ENCODE results near the gene ZNF865.
A peak's percentile ranks its signal among the peaks of the same experiment; 100 is the strongest.

ZNF865 gene

DNA sequence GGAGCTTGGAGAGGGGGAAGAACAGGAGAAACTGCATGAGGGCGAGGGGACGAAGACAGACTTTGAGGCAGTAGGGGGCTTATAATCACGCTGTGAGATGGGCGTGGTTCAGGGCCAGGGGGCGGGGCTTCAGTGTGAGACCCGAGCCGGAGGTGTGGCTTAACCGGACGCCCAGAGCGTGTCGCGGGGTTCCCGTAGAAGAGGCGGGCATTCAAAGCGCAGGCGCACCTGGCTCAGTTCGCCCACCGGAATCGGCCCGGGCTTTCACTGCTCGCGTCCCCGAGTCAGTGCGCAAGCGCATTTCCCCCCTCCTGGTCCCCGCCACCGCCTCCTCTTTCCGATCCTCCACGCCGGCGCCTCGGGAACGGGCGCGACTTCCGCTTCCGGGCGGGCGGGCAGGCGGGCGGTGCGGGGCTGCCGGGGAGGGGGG, 225 bp upstream of the ZNF865 start:
- in situ Hi-C loops (cut with MboI; ENCODE audit: low sequenced_read_pairs, unreplicated experiment) = no loop called here
- TF ChIP-seq, protein P1, sequence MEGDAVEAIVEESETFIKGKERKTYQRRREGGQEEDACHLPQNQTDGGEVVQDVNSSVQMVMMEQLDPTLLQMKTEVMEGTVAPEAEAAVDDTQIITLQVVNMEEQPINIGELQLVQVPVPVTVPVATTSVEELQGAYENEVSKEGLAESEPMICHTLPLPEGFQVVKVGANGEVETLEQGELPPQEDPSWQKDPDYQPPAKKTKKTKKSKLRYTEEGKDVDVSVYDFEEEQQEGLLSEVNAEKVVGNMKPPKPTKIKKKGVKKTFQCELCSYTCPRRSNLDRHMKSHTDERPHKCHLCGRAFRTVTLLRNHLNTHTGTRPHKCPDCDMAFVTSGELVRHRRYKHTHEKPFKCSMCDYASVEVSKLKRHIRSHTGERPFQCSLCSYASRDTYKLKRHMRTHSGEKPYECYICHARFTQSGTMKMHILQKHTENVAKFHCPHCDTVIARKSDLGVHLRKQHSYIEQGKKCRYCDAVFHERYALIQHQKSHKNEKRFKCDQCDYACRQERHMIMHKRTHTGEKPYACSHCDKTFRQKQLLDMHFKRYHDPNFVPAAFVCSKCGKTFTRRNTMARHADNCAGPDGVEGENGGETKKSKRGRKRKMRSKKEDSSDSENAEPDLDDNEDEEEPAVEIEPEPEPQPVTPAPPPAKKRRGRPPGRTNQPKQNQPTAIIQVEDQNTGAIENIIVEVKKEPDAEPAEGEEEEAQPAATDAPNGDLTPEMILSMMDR (IDR thresholded peaks at IDR 0.05; ENCODE audit: borderline replicate concordance, control extremely low read depth, extremely low read depth, insufficient read depth, missing control alignments) = no peak
- DNase-seq (ENCODE audit: low spot score) = peak; percentile 96

DNA sequence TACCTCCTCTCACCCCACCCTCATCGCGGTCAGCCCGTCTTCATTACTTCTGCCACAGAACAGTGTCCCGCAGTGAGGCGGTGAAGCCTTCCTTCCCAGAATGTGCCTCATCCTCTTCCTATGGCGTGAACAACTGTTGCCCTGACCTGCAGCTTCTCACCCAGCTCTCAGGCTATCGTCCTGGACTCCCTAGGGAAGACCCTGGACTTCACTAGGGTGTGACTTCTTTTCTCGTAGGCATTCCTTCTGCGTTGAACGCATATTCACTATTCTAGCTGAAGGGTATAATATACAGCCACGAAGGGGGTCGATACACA, 982 bp downstream of the ZNF865 start:
- in situ Hi-C loops (cut with MboI; ENCODE audit: low sequenced_read_pairs, unreplicated experiment) = no loop called here
- TF ChIP-seq, protein P1 (IDR thresholded peaks at IDR 0.05; ENCODE audit: borderline replicate concordance, control extremely low read depth, extremely low read depth, insufficient read depth, missing control alignments) = no peak
- no peak for DNase-seq (ENCODE audit: low spot score)

DNA sequence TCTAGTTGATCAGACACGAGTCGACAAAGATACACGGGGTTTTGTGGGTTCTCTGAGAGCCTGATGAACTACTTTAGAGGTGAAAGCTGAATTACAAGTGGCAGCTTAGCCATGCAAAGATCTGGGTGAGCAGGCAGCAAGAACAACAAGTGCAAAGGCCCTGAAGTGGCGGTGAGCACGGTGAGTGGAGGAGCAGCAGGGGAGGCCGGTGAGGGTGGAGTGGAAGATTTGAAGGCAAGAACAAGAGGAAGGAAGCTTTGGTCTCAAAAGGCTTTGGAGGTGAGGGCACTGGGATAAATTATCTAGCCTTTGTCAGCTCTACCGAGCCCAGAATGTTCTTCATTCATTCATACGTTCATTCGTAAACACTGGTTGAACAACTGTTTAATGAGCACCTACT, 1.4 kb downstream of the ZNF865 start:
- TF ChIP-seq, protein P1 (IDR thresholded peaks at IDR 0.05; ENCODE audit: borderline replicate concordance, control extremely low read depth, extremely low read depth, insufficient read depth, missing control alignments) = no peak
- in situ Hi-C loops (cut with MboI; ENCODE audit: low sequenced_read_pairs, unreplicated experiment) = no loop called here
- no peak for DNase-seq (ENCODE audit: low spot score)

DNA sequence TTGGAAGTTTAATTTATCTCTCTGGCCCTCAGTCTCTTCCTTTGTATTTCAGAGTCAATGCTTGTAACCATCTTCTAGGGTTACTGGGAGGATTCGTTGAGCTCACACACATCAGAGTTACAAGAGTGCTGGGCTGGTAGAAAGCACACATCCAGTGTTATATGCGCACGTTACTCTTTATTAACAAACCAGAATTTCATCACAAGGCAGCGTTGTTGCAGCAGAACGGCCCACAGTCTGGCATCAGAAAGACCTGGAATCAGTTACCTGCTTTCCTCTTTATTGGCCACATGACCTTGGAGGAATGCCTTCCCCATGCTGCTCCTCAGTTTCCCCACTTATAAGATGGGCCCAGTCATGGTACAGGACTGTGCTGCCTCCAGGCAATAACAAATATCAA, 3.9 kb downstream of the ZNF865 start:
- TF ChIP-seq, protein P1 (IDR thresholded peaks at IDR 0.05; ENCODE audit: borderline replicate concordance, control extremely low read depth, extremely low read depth, insufficient read depth, missing control alignments) = no peak
- DNase-seq (ENCODE audit: low spot score) = no peak
- in situ Hi-C loops (cut with MboI; ENCODE audit: low sequenced_read_pairs, unreplicated experiment) = no loop called here

DNA sequence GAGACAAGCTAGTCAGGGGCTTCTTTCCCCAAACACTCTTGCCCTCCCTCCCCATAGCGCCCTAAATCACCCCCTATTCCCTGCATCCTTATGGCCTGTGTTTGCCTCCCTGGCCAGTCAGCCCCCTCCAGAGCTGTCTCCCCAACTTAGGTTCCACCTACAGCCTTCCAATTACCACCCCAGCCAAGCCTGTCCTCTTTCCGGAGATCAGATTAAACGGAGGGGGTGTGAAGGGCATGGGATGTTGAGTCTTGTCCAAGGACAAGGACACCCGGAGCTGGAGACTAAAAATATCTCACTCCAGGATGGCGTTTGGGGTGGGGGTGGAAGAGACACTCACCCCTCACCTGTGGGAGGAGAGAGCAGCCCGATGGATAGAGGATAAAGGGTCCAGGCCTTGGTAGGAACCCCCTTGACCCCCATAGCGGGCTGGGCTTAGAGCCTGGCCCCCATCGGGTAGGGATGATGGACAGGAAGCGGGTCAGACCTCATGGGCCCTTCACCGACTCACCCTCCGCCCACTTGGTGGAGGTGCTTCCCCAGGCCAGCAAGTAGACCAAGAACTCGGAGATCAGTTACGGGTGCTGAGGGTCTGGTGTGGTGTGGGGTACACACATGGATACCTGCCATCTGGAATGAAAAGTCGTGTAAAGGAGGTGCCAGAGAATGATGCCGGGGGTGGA, 6.0 kb downstream of the ZNF865 start:
- TF ChIP-seq, protein P1 (IDR thresholded peaks at IDR 0.05; ENCODE audit: borderline replicate concordance, control extremely low read depth, extremely low read depth, insufficient read depth, missing control alignments) = no peak
- in situ Hi-C loops (cut with MboI; ENCODE audit: low sequenced_read_pairs, unreplicated experiment) = no loop called here
- no peak for DNase-seq (ENCODE audit: low spot score)

DNA sequence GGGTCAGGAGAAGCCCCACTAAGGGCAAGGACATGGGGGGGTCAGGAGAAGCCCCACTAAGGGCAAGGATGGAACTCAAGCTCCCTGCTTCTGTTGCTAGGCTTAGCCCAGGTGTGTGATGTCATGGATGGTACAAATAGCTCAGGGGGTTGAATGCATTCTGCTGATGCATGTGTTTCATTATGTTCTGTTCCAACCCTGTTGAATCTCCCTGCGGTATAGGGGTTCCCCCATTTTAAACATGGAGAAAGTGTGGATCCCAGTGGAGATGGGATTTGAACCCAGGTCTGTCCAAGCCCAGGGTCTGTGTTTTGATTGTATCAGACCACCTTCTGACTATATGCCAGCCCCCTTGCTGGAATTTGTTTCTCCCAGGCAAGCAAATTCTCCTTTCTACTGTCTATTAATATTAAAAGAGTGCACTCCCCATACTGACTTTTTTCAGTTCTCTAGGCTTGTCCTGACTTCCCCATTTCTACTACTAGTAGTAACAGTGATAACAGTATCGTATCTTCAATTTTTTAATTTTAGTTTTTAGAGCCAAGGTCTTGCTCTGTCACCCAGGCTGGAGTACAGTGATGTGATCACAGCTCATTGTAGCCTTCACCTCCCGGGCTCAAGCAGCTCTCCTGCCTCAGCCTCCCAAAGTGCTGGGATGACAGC, 6.7 kb downstream of the ZNF865 start:
- in situ Hi-C loops (cut with MboI; ENCODE audit: low sequenced_read_pairs, unreplicated experiment) = no loop called here
- TF ChIP-seq, protein P1 (IDR thresholded peaks at IDR 0.05; ENCODE audit: borderline replicate concordance, control extremely low read depth, extremely low read depth, insufficient read depth, missing control alignments) = no peak
- DNase-seq (ENCODE audit: low spot score) = no peak
